Activated CD8-positive, alpha-beta memory T cell treated with anti-CD3 and anti-CD28 coated beads, Interleukin-2, amount 50 U/mL, for 1 hour (primary cell): Measurements from ENCODE around the gene CFAP157.
A peak's percentile ranks its signal among the peaks of the same experiment; 100 is the strongest.

ENCODE experiments used
- DNase-seq: peaks from one replicate; pipeline ENCODE4 v3.0.0-alpha.2; 2020; ENCODE audit errors: extremely low read depth

CFAP157 gene

DNA sequence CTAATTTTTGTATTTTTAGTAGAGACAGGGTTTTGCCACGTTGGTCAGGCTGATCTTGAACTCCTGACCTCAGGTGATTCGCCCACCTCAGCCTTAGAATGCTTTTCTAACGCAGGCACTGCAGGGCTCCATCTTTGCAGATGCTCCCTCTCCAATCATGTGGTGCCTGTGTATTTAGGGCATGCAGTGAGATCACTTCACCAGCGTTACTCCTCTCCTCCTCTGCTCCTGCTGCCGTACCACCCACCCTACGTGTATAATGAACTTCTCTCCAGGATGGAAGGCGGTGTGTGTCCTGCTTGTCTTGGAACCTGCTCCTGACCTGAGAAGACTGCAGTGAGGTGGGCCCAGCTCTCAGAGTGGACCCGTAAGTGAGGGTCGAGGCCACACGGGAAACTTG is 13.6 kb upstream of the CFAP157 start:
- no peak for DNase-seq

DNA sequence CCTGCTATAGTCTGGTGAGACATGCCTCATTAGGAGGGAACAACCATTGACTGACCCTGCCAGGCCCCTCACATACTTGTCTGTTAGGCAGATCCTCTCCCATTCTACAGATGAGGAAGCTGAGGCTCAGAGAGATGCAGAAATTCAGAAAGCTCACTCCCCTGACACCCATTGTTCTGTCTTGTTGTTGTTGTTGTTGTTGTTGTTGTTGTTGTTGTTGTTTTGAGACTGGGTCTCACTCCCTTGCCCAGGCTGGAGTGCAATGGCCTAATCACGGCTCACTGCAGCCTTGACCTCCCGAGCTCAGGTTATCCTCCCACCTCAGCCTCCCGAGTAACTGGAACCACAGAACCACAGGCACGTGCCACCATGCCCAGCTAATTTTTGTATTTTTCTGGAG is 13.1 kb upstream of the CFAP157 start:
- DNase-seq, result no peak

DNA sequence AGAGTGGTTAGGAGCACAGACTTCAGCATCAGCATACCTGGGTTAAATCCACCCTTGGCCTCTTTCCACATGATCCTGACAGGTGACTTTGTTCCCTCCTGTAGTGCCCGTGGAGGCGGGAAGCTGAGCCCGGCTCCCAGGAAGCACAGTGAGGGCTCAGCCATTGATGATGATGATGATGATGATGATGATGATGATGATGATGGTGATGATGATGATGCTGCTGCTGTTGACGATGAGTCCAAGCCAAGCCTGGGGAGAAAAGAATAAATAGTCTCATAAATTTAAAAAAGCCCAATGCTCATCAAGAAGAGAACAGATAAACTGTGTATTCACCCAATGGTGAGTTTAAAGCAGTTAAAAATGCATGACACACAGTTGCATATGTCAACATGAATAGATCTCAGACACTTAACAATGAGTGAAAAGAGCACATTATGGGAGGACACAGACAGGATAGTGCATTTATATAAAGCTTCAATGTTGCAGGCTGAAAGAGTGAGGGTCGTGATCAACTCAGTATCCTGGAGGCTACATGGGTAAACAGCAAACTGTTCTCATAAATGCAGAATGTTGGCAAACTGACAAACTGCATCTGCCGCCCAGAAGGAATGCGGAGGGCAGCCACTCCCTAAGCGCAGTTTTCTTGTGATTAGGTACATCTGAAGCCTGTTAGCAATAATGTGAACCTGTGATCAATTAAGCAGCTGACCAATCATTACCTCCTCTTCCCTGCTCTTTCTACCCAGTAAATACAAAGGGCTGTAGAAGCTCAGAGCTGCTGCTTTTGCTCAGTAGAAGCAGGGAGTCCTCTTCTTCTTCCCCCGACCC is 11.7 kb upstream of the CFAP157 start:
- DNase-seq, result no peak

DNA sequence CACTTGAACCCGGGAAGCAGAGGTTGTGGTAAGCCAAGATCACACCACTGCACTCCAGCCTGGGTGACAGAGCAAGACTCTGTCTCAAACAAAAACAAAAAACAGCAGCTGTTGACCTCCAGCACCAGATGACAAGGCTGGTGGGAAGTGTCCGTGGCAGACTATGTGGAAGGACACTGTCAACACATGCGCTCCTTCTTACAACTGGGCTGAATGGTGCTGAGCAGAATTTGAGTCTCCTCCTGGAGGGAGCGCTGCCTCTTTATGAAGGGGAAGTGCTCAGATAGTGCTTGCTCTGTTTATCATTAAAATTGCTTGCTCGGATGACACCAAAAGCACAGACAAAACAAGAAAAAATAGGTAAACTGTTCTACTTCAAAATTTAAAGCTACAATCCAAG is 9.2 kb upstream of the CFAP157 start:
- DNase-seq, result no peak

DNA sequence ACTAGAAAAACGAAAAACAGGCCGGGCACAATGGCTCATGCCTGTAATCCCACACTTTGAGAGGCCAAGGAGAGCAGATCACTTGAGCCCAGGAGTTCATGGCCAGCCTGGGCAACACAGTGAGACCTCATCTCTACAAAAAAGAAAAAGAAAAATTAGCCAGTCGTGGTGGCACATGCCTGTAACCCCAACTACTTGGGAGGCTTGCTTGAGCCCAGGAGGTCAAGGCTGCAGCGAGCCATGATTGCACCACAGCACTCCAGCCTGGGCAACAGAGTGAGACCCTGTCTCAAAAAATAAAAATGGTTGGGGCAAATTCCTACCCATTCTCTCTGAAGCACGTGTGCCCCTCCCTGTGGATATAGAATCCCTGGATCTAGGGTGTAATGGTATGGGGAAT is 8.4 kb upstream of the CFAP157 start:
- DNase-seq, result no peak

DNA sequence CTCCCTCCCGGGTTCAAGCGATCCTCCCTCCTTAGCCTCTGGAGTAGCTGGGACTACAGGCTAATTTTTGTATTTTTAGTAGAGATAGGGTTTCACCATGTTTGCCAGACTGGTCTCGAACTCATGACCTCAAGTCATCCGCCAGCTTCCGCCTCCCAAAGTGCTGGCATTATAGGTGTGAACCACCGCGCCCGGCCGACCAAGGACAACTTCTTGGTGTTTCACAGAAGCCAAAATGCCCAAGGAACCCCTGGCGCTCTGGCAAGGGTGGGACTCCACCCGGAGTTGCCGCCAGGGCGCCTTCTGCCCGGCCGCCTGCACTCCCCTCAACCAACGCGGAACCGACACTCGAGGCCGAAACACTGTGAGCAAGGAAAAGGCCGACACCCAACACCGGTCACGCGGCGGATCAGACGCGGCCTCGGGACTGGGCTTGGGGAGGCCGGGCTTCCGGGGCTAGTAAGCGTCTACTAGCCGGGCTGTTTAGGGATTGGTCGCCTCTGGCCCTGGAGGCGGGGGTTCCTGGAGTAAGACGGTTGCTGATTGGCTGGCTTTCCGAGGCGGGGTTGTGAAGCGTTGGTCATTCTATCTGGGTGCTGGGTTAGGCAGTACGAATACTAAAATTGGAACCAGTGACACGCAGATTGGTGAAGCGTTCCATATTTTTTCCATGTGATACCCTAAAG is 7.7 kb upstream of the CFAP157 start:
- peak; percentile 58 for DNase-seq

DNA sequence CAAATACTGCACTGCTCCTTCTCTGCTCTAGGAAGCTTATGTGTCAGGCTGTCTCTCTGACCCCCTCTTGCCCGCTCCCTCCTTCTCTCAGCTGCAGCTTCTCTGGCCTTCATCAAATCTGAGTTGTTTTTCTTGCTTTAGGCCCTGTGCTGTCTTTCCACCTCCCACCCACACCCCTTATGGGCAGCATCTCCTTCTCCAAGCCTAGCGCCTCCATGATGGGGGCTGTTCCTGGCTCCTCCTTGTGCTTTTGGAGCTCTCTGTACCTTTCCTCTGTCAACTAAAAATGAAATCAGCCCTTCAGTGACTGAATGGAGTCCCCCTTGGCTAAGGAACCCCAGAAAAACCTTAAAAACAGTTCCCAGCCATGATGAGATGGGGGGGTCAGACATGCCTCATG is 6.6 kb upstream of the CFAP157 start:
- DNase-seq, result no peak

DNA sequence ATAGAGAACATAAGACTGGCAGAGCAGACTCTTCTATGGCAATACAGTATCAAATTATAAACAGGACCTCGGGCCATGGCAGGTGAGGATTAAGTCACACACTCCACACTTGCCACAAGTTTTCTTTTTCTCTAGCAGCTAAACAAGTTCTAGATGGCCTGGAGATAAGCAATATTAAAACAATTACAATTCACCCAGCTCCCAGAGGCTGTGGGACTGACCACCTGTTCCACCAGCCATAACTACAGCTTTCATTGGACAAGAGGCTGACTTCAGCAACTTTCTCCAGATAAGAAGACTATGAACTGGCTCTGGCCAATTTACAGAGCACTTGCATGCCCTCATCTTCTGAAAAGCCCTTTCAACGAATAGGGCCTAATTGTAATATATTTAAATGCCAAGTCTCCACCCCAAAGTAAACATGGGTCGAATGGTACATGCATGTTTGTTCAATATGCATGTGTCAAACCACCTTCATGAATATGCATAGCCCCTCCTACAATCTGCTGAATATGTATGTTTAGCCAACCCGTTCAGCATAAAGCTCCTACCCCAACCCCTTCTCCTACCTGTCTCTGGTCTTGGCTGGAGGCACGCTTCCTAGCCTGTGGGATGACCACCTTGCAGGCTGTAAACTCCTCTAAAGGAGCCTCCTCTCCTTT is 6.1 kb upstream of the CFAP157 start:
- DNase-seq, result no peak

DNA sequence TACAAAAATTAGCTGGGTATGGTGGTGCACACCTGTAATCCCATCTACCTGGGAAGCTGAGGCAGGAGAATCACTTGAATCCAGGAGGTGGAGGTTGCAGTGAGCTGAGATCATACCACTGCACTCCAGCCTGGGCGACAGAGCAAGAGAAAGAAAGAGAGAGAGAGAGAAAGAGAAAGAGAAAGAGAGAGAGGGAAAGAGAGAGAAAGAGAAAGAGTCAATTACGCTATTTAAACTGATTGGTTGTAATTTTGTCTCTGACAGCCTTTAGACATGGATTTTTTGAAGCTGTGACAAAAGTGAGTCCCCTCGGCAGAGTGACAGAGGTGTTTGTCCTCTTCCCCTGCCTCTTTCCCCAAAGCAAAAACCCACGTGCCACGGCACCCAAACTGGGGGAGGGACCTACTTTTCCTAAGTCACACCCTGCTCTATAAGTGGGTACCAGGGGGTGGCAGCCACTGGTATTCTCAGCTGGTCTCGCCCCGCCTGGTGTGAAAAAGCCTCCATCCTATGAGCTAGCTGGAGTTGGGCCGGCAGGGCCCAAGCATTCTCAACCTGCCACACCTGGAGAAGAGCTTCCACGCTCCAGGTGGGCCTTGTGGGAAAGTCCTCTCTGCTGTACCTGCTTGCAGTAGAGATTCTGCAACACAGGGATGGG is 3.4 kb upstream of the CFAP157 start:
- DNase-seq, result no peak

DNA sequence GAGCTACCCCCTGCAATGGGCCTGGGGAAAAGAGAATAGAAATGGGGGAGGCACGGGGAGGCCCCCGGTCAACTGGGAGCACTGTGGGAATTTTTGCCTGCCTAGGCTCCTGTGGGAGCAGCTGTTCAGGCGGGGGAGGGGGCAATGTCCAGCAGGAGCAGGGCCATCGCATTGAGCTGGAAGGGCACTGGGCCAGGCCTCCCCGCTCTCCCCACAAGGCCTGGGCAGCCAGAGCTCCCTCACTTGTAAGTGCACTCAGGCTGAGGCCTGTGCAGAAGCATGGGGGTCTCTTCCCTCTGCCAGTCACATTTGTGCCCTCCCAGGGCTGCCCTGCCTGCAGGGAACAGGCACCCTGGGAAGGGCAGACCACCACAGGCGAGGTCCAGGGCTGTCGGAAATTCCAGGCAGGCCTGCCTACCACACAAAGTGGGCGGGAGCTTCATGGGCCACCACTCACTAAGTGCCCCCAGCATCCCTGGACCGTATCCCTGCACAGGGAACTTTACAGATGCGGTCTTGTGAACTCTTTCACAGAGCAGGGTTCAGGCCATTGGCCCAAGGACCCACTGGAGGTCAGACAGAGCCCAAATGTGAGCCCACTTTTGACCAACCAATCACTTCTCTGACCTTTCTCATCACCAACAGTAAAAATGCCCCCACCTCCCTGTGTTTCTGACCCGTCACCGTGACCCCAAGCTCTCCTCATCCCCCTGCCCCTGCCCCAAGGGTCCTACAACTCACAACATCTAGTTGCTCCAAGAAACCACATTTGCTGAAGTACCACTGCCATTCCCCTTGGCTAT is 1.0 kb upstream of the CFAP157 start:
- DNase-seq, result no peak

DNA sequence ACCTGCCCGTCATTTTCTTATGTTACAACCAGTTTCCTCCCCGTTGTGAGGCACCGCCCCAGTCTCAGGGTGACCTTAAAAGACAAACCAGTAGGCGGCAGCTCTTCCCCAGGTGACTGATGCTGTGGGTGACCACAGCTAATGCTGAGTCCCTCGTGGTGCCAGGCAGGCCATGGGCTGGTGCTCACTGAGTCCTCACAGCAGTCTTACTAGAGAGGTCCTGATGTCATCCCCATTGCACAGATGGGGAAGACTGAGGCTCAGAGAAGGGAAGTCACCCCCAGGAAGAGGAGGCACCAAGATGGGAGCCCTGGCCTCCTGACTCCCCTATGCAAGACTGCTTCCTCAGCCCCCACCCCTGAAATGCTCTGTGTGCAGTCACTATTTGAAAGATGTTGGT is 978 bp downstream of the CFAP157 start:
- DNase-seq, result no peak

DNA sequence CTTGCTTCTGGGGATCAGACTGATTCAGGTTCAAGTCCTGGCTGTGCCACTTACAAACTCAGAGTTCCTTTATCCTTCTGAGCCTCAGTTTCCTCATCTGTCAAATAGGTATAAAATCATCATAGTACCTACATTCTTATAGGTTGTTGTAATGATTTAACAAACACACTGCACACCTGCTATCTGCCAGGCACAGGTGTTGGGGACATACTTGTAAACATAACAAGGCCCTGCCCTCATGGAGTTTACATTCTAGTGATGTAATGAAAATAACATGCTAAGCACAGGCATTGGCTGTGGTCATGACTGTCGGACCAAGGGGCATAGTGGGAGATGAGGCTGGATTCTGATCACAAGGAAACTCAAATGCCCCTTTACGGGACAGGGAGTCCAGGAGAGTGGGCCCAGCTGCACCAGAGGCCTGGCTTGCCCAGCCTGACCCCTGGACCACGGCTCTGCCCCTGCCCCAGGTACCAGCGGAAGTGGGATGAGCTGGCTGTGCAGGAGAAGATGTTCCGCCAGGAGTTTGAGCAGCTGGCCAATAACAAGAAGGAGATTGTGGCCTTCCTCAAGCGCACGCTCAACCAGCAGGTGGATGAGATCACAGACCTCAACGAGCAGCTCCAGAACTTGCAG is 2.3 kb downstream of the CFAP157 start:
- DNase-seq, result no peak

DNA sequence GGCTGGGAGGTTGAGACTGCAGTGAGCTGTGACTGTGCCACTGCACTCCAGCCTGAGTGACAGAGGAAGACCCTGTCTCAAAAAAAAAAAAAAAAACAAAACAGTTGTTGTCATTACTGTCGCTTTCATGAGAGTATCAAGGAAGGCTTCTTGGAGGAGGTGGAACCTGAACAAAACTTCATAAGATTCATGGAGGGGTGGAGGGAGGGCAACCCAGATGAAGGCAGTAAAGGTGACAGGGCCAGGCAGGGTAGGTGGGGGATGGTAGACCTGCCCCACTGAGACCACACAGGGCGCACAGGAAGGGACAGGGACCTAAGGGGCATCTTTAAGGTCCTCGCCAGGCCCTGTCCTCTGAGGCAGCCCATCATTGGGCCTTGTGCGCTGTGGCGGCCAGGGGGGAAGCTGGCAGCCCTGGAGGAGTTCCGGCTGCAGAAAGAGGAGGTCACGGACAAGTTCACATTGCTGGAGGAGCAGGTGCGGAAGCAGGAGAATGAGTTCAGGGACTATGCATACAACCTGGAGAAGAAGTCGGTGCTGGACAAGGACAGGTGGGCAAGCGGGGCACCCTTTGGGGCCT is 3.5 kb downstream of the CFAP157 start:
- no peak for DNase-seq

DNA sequence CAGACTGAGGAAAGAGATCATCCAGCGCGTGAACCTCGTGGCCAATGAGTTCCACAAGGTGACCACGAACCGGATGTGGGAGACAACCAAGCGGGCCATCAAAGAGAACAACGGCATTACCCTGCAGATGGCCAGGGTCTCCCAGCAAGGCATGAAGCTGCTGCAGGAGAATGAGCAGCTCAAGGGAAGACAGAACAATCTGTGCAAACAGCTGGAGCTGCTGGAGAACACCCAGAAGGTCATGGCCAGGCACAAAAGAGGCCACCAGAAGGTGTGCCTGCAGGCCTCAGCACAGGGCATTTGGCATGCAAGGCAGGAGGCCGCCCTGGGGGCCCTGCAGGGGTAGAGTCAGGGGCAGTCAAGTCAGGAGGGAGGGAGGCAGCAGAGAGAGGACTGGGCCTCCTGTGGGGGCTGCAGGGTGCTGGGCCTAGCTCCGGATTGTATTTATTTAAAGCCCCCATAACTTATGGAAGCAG is 4.5 kb downstream of the CFAP157 start:
- DNase-seq, result no peak

DNA sequence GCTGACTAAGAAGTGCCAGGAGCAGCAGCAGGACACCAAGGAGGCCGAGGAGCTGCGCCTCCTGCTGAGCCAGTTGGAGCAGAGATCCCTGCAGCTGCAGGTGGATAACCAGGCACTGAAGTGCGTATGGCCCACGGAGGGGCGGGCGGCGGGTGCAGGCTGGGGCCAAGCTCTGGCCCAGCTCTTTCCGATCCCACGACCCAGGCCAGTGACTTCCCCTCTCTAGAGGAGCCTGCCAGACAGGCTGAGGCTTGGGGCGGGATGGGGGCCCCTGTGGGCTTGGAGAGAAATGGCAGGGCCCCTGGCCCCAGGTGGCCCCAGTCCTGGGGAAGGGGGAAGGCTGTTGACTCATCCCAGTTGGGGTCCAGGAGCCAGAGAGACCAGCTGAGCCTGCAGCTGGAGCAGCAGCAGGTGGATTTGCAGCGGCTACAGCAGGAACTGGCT is 5.1 kb downstream of the CFAP157 start:
- DNase-seq, result no peak

DNA sequence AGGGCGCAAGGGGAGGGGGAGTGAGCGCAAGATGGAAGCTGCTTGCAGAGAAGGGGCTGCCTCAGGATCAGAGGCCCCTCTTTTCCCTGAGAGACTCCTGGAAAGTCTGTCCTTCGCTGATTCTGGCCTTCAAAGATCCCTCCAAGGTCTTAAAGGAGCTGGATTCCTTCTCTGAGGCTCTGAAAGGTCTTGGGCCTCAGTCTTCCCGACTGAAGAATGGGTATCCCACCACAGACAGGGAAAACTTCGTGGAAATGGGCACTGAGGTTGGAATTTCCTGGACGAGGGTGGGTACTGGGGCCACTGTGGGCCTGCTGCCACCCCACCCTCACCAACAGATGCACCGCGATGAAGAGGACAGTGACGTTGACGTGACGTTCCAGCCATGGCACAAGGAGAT is 5.6 kb downstream of the CFAP157 start:
- DNase-seq, result no peak

DNA sequence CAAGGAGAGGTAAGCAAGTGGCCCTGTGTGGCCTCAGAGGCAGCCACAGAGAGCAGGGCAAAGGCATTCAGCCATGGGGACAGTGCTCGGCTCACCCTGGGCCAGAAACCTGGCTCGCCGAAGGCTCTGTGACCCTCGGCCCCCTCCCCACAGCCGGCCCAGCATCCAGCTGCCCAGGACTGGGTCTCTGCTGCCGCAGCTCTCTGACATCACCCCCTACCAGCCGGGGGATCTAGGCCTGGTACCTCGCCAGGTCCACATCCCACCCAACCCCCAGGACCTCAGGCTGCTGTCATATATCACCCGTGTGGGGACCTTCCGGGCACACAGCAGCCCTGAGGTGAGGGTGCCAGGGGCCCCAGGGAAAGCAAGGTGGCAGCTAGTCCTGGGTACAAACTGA is 6.1 kb downstream of the CFAP157 start:
- no peak for DNase-seq

DNA sequence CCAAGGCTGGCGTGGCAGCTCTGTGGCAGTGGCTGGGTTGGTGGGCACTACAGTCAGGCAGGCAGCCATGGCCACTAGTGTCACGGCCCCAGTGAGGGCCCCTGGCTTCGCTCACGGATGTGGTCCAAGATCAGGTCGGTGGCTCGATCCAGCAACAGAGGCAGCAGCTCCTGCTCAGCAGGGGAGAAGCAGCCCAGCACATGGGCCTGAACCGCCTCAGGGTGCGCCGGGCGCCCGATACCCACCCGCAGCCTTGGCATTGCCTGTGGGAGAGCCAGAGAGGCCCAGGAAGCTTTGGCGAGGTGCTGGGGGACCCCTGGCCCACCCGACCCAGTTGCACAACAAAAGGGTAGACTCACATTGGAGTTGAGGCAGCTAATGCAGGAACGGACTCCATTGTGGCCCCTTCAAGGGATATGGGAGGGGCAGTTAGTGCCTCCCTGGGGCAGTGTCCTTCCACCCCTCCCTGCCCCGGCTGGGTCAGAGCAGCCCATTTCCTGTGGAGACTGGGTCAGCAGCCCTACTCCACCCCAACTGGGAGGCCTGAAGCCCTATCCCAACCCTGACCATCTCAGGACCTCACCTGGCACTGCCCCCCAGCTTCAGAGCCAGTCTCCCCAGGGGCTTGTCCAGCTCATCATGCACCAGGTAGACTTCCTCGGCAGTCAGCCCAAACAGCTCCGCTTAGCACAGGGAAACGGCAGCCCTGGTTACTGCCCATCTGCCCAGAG is 7.4 kb downstream of the CFAP157 start:
- DNase-seq, result no peak

DNA sequence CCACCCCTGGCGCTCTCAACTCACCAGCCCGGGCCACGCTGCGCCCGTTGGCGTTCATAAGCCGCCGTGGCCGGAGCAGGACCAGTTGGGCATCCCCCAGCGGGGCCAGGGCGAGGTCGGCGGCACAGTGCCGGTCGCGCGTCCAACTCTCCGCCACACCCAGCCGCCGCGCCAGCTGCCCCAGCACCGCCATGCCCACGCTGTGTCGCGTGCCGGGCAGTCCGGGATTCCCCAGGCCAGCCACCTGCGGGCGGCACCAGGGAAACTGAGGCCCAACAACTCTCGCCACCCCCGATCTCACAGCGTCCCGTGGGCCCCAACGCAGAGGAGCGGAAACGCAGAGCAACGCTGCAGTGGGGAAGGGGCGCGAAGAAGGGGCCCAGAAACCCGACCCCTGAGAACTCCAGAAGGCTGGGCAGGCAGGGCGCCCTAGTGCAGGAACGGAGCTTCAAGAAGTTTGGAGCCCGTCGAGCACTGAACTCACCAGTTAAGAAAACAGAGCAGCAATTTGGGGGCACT is 8.2 kb downstream of the CFAP157 start:
- DNase-seq, result no peak
